GM12891 (cell line): ENCODE data around the gene TMEM119.

Experiments
- PAX5 ChIP-seq: IDR thresholded peaks from 2 replicates; pipeline ENCODE4 v1.6.1; 2011; ENCODE audit warnings: low read length, moderate library complexity, mild to moderate bottlenecking; ENCODE audit not compliant: insufficient read depth, severe bottlenecking
- POLR2A ChIP-seq: IDR thresholded peaks from 2 replicates; pipeline ENCODE4 v1.6.1; 2011; ENCODE audit warnings: low read depth, low read length, control low read depth
- POLR2AphosphoS5 ChIP-seq: IDR thresholded peaks from 2 replicates; pipeline ENCODE4 v1.6.1; 2011; ENCODE audit warnings: low read depth, low read length, control low read depth
- POU2F2 ChIP-seq: IDR thresholded peaks from 2 replicates; pipeline ENCODE4 v1.6.1; 2011; ENCODE audit warnings: low read depth, mild to moderate bottlenecking, control low read depth, low read length, moderate library complexity
- SPI1 ChIP-seq: IDR thresholded peaks from 2 replicates; pipeline ENCODE4 v1.6.1; 2011; ENCODE audit warnings: low read depth, low read length, control low read depth
- TAF1 ChIP-seq: IDR thresholded peaks from 2 replicates; pipeline ENCODE4 v1.6.1; 2011; ENCODE audit warnings: low read depth, low read length, control low read depth

DNA sequence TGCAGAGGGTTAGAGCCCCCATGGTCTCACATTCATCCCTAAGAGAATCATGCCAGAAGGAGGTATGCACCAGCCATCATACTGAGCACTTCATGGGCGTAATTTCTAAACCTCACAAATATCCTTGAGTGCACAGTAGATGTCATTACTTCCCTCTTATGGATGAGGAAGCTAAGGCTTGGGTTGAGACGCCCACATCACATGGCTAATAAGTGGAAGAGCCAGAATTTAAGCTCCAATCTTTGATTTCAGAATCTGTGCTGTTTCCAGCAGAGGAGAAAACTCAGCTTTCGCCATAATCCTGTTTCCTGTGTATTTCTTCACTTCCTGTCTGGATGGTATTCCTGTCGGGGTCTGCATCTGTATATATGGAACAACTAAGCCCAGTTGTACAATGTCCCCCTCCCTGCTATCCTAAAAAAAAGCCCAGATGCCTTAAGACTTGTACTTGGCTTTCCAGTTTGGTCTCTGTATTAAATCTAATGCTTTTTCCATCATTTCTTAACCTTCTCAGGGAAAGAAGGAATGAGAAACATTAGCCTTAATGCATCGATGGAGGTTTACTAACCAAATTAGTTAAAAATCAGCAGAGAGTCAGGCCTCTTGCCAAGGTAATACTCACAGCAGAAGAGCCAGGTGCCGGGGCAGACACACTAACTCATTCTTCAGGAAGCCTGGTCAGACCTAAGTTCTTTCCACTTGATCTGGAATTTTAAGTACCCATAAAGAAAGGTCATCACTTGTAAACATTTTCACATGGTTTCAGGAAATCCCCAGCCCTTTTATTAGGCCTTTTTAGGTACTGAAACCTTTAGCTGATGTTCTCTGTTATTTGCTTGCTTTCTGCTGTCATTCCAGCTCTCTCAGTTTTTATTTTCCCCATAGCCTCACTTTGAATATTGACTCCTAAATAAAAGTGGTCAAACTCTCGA is 30.2 kb downstream of the TMEM119 start:
- TF ChIP-seq POLR2AphosphoS5, result no peak
- TF ChIP-seq POLR2A, result 0 out of 2 replicates have a peak, but pooled peaks have one; percentile 34
- TF ChIP-seq TAF1, result 0 out of 2 replicates have a peak, but pooled peaks have one; percentile 43
- peak; percentile 68 for TF ChIP-seq SPI1
- no peak for TF ChIP-seq PAX5
- no peak for TF ChIP-seq POU2F2
